ENCODE results near the gene FN3K.

- no peak for TF ChIP-seq SMC3 (IDR thresholded peaks at IDR 0.05; ENCODE audit: low read depth, low read length)
- TF ChIP-seq POLR2A (IDR thresholded peaks at IDR 0.05; ENCODE audit: low read depth, low read length): no peak
- no peak for TF ChIP-seq CEBPB (IDR thresholded peaks at IDR 0.05; ENCODE audit: low read depth, low read length)
- TF ChIP-seq, protein P1, sequence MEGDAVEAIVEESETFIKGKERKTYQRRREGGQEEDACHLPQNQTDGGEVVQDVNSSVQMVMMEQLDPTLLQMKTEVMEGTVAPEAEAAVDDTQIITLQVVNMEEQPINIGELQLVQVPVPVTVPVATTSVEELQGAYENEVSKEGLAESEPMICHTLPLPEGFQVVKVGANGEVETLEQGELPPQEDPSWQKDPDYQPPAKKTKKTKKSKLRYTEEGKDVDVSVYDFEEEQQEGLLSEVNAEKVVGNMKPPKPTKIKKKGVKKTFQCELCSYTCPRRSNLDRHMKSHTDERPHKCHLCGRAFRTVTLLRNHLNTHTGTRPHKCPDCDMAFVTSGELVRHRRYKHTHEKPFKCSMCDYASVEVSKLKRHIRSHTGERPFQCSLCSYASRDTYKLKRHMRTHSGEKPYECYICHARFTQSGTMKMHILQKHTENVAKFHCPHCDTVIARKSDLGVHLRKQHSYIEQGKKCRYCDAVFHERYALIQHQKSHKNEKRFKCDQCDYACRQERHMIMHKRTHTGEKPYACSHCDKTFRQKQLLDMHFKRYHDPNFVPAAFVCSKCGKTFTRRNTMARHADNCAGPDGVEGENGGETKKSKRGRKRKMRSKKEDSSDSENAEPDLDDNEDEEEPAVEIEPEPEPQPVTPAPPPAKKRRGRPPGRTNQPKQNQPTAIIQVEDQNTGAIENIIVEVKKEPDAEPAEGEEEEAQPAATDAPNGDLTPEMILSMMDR (conservative IDR thresholded peaks at IDR 0.05; ENCODE audit: low read depth, low read length): no peak
- no peak for TF ChIP-seq BHLHE40 (IDR thresholded peaks at IDR 0.05; ENCODE audit: low read depth, low read length)
- TF ChIP-seq, protein P2, sequence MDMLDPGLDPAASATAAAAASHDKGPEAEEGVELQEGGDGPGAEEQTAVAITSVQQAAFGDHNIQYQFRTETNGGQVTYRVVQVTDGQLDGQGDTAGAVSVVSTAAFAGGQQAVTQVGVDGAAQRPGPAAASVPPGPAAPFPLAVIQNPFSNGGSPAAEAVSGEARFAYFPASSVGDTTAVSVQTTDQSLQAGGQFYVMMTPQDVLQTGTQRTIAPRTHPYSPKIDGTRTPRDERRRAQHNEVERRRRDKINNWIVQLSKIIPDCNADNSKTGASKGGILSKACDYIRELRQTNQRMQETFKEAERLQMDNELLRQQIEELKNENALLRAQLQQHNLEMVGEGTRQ (IDR thresholded peaks at IDR 0.05; ENCODE audit: low read depth, low read length): no peak
- no peak for TF ChIP-seq MAZ (IDR thresholded peaks at IDR 0.05; ENCODE audit: borderline replicate concordance, low read depth, low read length)
- TF ChIP-seq CHD1 (IDR thresholded peaks at IDR 0.05; ENCODE audit: low read depth, low read length): no peak
Measured at GRCh38 chr17:82795615-82796014, 60.2 kb downstream of the FN3K start.
